Ascending aorta (tissue), 2 donors: Measurements from ENCODE around the gene CTSL. TPM values are rescaled to one million over a fixed set of nuclear protein-coding genes. Genes with fewer than 3 reads are reported as not detected.

Source experiments
- DNase-seq, 2 donors: peaks; one replicate each; pipeline ENCODE4 v3.0.0-alpha.2; 2019; ENCODE audit warnings: low spot score in 2 of 2
- H3K27ac ChIP-seq, 2 donors: fragments of 200-600 bp; sonication (generic); one replicate each; pipeline ENCODE4 v1.5.1; 2016 to 2017; ENCODE audit warnings: mild to moderate bottlenecking in 1 of 2
- H3K27me3 ChIP-seq: fragments of 200-600 bp; sonication (generic); one replicate; pipeline ENCODE4 v1.5.1; 2017
- H3K36me3 ChIP-seq, 2 donors: fragments of 200-600 bp; sonication (generic); one replicate each; pipeline ENCODE4 v1.5.1; 2016
- H3K4me1 ChIP-seq, 2 donors: fragments of 200-600 bp; sonication (generic); one replicate each; pipeline ENCODE4 v1.5.1; 2016 to 2017; ENCODE audit warnings: mild to moderate bottlenecking in 1 of 2
- H3K4me3 ChIP-seq, 2 donors: fragments of 200-600 bp; sonication (generic); one replicate each; pipeline ENCODE4 v1.5.1; 2016 to 2017; ENCODE audit warnings: mild to moderate bottlenecking in 1 of 2
- H3K9me3 ChIP-seq, 2 donors: fragments of 200-600 bp; sonication (generic); one replicate each; pipeline ENCODE4 v1.5.1; 2016
- CTCF ChIP-seq, 3 experiments: fragments of 200-600 bp in 2 of 3; fragments of 450-650 bp in 1 of 3; sonication (generic) in 2 of 3; IDR thresholded peaks; one replicate each; pipeline ENCODE4 v1.5.1; 2016 to 2019; ENCODE audit warnings: antibody characterized with exemption in 3 of 3, mild to moderate bottlenecking in 1 of 3, moderate library complexity in 1 of 3
- intact Hi-C: fragments of 100-400 bp; cut with DNase I; formaldehyde crosslinking; loops from one replicate; pipeline ENCODE4 v1.15.1; 2023
- total RNA-seq: library from RNA; depleted of rRNA; stranded (reverse); fragments of >200 nt; gene quantifications from one replicate; pipeline ENCODE4 v1.1.0, GENCODE V29; 2016

Gene CTSL
- total RNA-seq, 1 donor from 2014 or later: 97.8 TPM

GRCh38 chr9:87681271-87682061, 44.5 kb upstream of the CTSL start:
- no peak for TF ChIP-seq CTCF (IDR thresholded peaks at IDR 0.05)
- Histone ChIP-seq H3K9me3 (no peaks in the 10 kb centered on the region), H3K27me3 (no peaks in the 10 kb centered on the region), H3K36me3 (no peaks in the 10 kb centered on the region), H3K27ac (no peak overlapping the region), H3K4me1 (no peaks in the 10 kb centered on the region), H3K4me3 (no peak overlapping the region)
- intact Hi-C loops: no loop called here
- DNase-seq: no peak

- Histone ChIP-seq H3K27me3 (no peaks in the 10 kb centered on the region), H3K4me1 (no peaks in the 10 kb centered on the region), H3K4me3 (no peak overlapping the region), H3K9me3 (no peaks in the 10 kb centered on the region), H3K36me3 (no peaks in the 10 kb centered on the region), H3K27ac (no peak overlapping the region)
- no peak for TF ChIP-seq CTCF (IDR thresholded peaks at IDR 0.05)
- intact Hi-C loops: no loop called here
- DNase-seq: no peak
Observed at GRCh38 chr9:87682085-87682484, 43.8 kb upstream of the CTSL start.

- Histone ChIP-seq H3K4me3 (no peak overlapping the region), H3K4me1 (no peaks in the 10 kb centered on the region), H3K36me3 (no peaks in the 10 kb centered on the region), H3K27ac (no peak overlapping the region), H3K9me3 (no peaks in the 10 kb centered on the region), H3K27me3 (no peaks in the 10 kb centered on the region)
- TF ChIP-seq CTCF (IDR thresholded peaks at IDR 0.05): no peak
- intact Hi-C loops: no loop called here
- no peak for DNase-seq
Observed at GRCh38 chr9:87682618-87683017, 43.3 kb upstream of the CTSL start.

GRCh38 chr9:87683751-87684626, 41.9 kb upstream of the CTSL start:
- H3K27ac ChIP-seq: no peak overlapping the region
- H3K9me3 ChIP-seq: no peaks in the 10 kb centered on the region
- DNase-seq: no peak
- no peak overlapping the region for H3K4me3 ChIP-seq
- no peaks in the 10 kb centered on the region for H3K36me3 ChIP-seq
- TF ChIP-seq CTCF (IDR thresholded peaks at IDR 0.05): no peak
- no peaks in the 10 kb centered on the region for H3K27me3 ChIP-seq
- intact Hi-C loops: loop anchor here (1.0 kb wide), 1 partner anchor 128 kb away; no protein-coding TSS in a partner anchor
- no peaks in the 10 kb centered on the region for H3K4me1 ChIP-seq

- no peak overlapping the region for H3K27ac ChIP-seq
- peak in 2 of 3 experiments; percentile 54 to 62 for TF ChIP-seq CTCF (IDR thresholded peaks at IDR 0.05)
- no peaks in the 10 kb centered on the region for H3K27me3 ChIP-seq
- H3K4me1 ChIP-seq: no peaks in the 10 kb centered on the region
- DNase-seq: peak in 1 of 2 donors; percentile 64
- intact Hi-C loops: loop anchor here (1.0 kb wide), 1 partner anchor 128 kb away; no protein-coding TSS in a partner anchor
- H3K4me3 ChIP-seq: no peak overlapping the region
- no peaks in the 10 kb centered on the region for H3K9me3 ChIP-seq
- H3K36me3 ChIP-seq: no peaks in the 10 kb centered on the region
Observed at GRCh38 chr9:87684627-87685219, 41.2 kb upstream of the CTSL start.
